ENCODE results near the gene PLAU.

PLAU gene

GRCh38 chr10:73876971-73877370, 34.0 kb upstream of the PLAU start:
- no peak overlapping the region for H2AFZ ChIP-seq (ENCODE audit: low read length)
- H3K4me1 ChIP-seq (ENCODE audit: low read length): peaks cover 11% of the 10 kb centered on the region
- no peak overlapping the region for H3K27ac ChIP-seq (ENCODE audit: low read length)
- H3K9me2 ChIP-seq (replicated peaks; ENCODE audit: insufficient read depth, low read length): no peaks in the 10 kb centered on the region
- H3F3A ChIP-seq (ENCODE audit: insufficient read depth, low read length): peaks cover 6% of the 10 kb centered on the region; the same call in 1 of the 2 replicates
- H3K4me3 ChIP-seq (ENCODE audit: low read length): no peak overlapping the region
- no peak overlapping the region for H3K9ac ChIP-seq (ENCODE audit: low read length)
- no peak for TF ChIP-seq EZH2 (optimal IDR thresholded peaks at IDR 0.05; ENCODE audit: low read depth, low read length)
- TF ChIP-seq CTCF (IDR thresholded peaks at IDR 0.05; ENCODE audit: low read length): no peak
- TF ChIP-seq EZH2phosphoT487 (IDR thresholded peaks at IDR 0.05; ENCODE audit: low read length): no peak
- H3K9me3 ChIP-seq (replicated peaks; ENCODE audit: insufficient read depth, low read length): no peaks in the 10 kb centered on the region
- DNase-seq: peak; percentile 1
- no peak overlapping the region for H3K4me2 ChIP-seq (ENCODE audit: low read depth, low read length)
- H3K36me3 ChIP-seq (replicated peaks; ENCODE audit: insufficient read depth, low read length): no peaks in the 10 kb centered on the region
- peaks cover 10% of the 10 kb centered on the region for H3K79me2 ChIP-seq (ENCODE audit: low read length)
- H3K27me3 ChIP-seq (replicated peaks; ENCODE audit: insufficient read depth, low read length): no peaks in the 10 kb centered on the region
- no peaks in the 10 kb centered on the region; the same call in 1 of the 2 replicates for H4K20me1 ChIP-seq (ENCODE audit: insufficient read depth, low read length)

GRCh38 chr10:73877533-73878160, 33.3 kb upstream of the PLAU start:
- no peak overlapping the region for H3K4me3 ChIP-seq (ENCODE audit: low read length)
- H3K27ac ChIP-seq (ENCODE audit: low read length): no peak overlapping the region
- no peak overlapping the region for H3K9ac ChIP-seq (ENCODE audit: low read length)
- H3K36me3 ChIP-seq (replicated peaks; ENCODE audit: insufficient read depth, low read length): no peaks in the 10 kb centered on the region
- no peak for TF ChIP-seq EZH2phosphoT487 (IDR thresholded peaks at IDR 0.05; ENCODE audit: low read length)
- no peak for TF ChIP-seq CTCF (IDR thresholded peaks at IDR 0.05; ENCODE audit: low read length)
- no peaks in the 10 kb centered on the region; the same call in 1 of the 2 replicates for H4K20me1 ChIP-seq (ENCODE audit: insufficient read depth, low read length)
- H3K4me2 ChIP-seq (ENCODE audit: low read depth, low read length): no peak overlapping the region
- no peaks in the 10 kb centered on the region for H3K9me2 ChIP-seq (replicated peaks; ENCODE audit: insufficient read depth, low read length)
- peaks cover 6% of the 10 kb centered on the region; the same call in 1 of the 2 replicates for H3F3A ChIP-seq (ENCODE audit: insufficient read depth, low read length)
- H3K79me2 ChIP-seq (ENCODE audit: low read length): peaks cover 8% of the 10 kb centered on the region
- peaks cover 11% of the 10 kb centered on the region for H3K4me1 ChIP-seq (ENCODE audit: low read length)
- no peak overlapping the region for H2AFZ ChIP-seq (ENCODE audit: low read length)
- no peaks in the 10 kb centered on the region for H3K27me3 ChIP-seq (replicated peaks; ENCODE audit: insufficient read depth, low read length)
- H3K9me3 ChIP-seq (replicated peaks; ENCODE audit: insufficient read depth, low read length): no peaks in the 10 kb centered on the region
- no peak for DNase-seq

- Histone ChIP-seq H3K27me3 (replicated peaks; ENCODE audit: insufficient read depth, low read length) (no peaks in the 10 kb centered on the region), H3K4me1 (ENCODE audit: low read length) (peaks cover 8% of the 10 kb centered on the region)
These were observed 32.6 kb upstream of the PLAU start for GRCh38 chr10:73878365-73878764.

More at GRCh38 chr10:73878365-73878764, 32.6 kb upstream of the PLAU start:
- Histone ChIP-seq H3K27ac (ENCODE audit: low read length) (no peak overlapping the region), H3F3A (ENCODE audit: insufficient read depth, low read length) (peaks cover 6% of the 10 kb centered on the region; the same call in 1 of the 2 replicates), H3K9ac (ENCODE audit: low read length) (no peak overlapping the region), H2AFZ (ENCODE audit: low read length) (no peak overlapping the region), H3K4me2 (ENCODE audit: low read depth, low read length) (no peak overlapping the region), H3K36me3 (replicated peaks; ENCODE audit: insufficient read depth, low read length) (no peaks in the 10 kb centered on the region), H3K79me2 (ENCODE audit: low read length) (peaks cover under 1% of the 10 kb centered on the region; the same call in 1 of the 2 replicates), H3K9me3 (replicated peaks; ENCODE audit: insufficient read depth, low read length) (no peaks in the 10 kb centered on the region), H3K4me3 (ENCODE audit: low read length) (no peak overlapping the region), H4K20me1 (ENCODE audit: insufficient read depth, low read length) (no peaks in the 10 kb centered on the region), H3K9me2 (replicated peaks; ENCODE audit: insufficient read depth, low read length) (no peaks in the 10 kb centered on the region)
- no peak for DNase-seq
- TF ChIP-seq EZH2 (optimal IDR thresholded peaks at IDR 0.05; ENCODE audit: low read depth, low read length): no peak
- TF ChIP-seq EZH2phosphoT487 (IDR thresholded peaks at IDR 0.05; ENCODE audit: low read length): no peak
- TF ChIP-seq CTCF (IDR thresholded peaks at IDR 0.05; ENCODE audit: low read length): no peak

Measured in MM.1S (cell line).